ENCODE results near the gene ACVRL1. TPM values are rescaled to one million over a fixed set of nuclear protein-coding genes. Genes with fewer than 3 reads are reported as not detected.

ACVRL1 gene
- 1.2 and 1.4 TPM in 2 replicates for total RNA-seq (2013; cell fraction: nucleolus; rRNA removed)
- total RNA-seq (2014; rRNA removed) (not detected in 2 replicates), total RNA-seq (2014; rRNA removed; fragmentation: Illumina TruSeq; extraction: Trizol) (not detected in 2 replicates), total RNA-seq (2021) (0.29 TPM in 1 of 2 replicates, not detected in the other), polyA plus RNA-seq (2011; rRNA removed) (not detected in 2 replicates), polyA plus RNA-seq (2014; fragmentation: Illumina TruSeq; extraction: Trizol) (not detected in 2 replicates), polyA plus RNA-seq (2014; fragmentation: Nextera tagmentation; extraction: Ambion mirVana) (not detected), polyA plus RNA-seq (2014; rRNA removed) (not detected in 2 replicates), polyA plus RNA-seq (2016; fragmentation: Nextera tagmentation; extraction: Ambion mirVana) (not detected), polyA minus RNA-seq (2011; rRNA and poly(A)+ RNA removed) (not detected in 2 replicates), Bru-seq, nascent RNA (percentile 9 among the genes with signal in this experiment), BruChase-seq, experiment 1, labeled RNA remaining after a 6-hour chase (not detected), BruChase-seq, experiment 2, labeled RNA remaining after a 2-hour chase (not detected)
- not detected for polyA plus RNA-seq (2011; ENCODE audit: low read depth)
- not detected in 2 replicates for polyA plus RNA-seq (2011; cell fraction: cytosol; rRNA removed)
- polyA plus RNA-seq (2011; cell fraction: nucleus; rRNA removed), result not detected in 2 replicates
- polyA plus RNA-seq (2012), result 0.15 TPM in 1 of 2 replicates, not detected in the other
- not detected in 2 replicates for polyA minus RNA-seq (2011; cell fraction: cytosol; rRNA and poly(A)+ RNA removed)
- not detected in 2 replicates for polyA minus RNA-seq (2011; cell fraction: nucleus; rRNA and poly(A)+ RNA removed)
- long read RNA-seq, experiment 1, result 0 reads
- long read RNA-seq, experiment 2, result 0 reads

GRCh38 chr12:51907083-51907855 is at the start of gene ACVRL1:
TSS of gene ACVRL1 (plus strand) at chr12:51907504. CDS start at chr12:51912475, 4,971 bp downstream.
- TF ChIP-seq HDAC2 (IDR thresholded peaks at IDR 0.05), result no peak
- no peak for TF ChIP-seq JUND (IDR thresholded peaks at IDR 0.05; ENCODE audit: low read depth, low read length)
- TF ChIP-seq RUNX3 (IDR thresholded peaks at IDR 0.05; ENCODE audit: low read length), result no peak
- TF ChIP-seq CEBPB (IDR thresholded peaks at IDR 0.05; ENCODE audit: borderline replicate concordance in 1 of 2, low read depth in 2 of 2, low read length in 2 of 2), result no peak
- TF ChIP-seq POLR2AphosphoS2 (IDR thresholded peaks at IDR 0.05; ENCODE audit: low read depth, low read length), result no peak
- TF ChIP-seq E2F4 (IDR thresholded peaks at IDR 0.05; ENCODE audit: low read depth, low read length), result no peak
- TF ChIP-seq CHD1 (IDR thresholded peaks at IDR 0.05; ENCODE audit: low read depth, low read length), result no peak
- no peak for TF ChIP-seq TARDBP (IDR thresholded peaks at IDR 0.05; ENCODE audit: borderline replicate concordance)
- TF ChIP-seq KLF5 (IDR thresholded peaks at IDR 0.05; ENCODE audit: partially characterized antibody), result no peak
- TF ChIP-seq ZBTB40 (IDR thresholded peaks at IDR 0.05; ENCODE audit: borderline replicate concordance), result no peak
- TF ChIP-seq NFXL1 (IDR thresholded peaks at IDR 0.05; ENCODE audit: borderline replicate concordance), result no peak
- FAIRE-seq (no peak), ATAC-seq (no peak), DNase-seq (ENCODE audit: low read depth, low spot score) (no peak)
- H3K79me2 ChIP-seq (ENCODE audit: control insufficient read depth, insufficient read depth, low read length), result no peaks in the 10 kb centered on the region
- RAD21 ChIA-PET (ENCODE audit: unreplicated experiment), result no interaction called here
- H3K36me3 ChIP-seq (ENCODE audit: control insufficient read depth in 2 of 2, insufficient read depth in 2 of 2, low read length in 1 of 2), result no peaks in the 10 kb centered on the region
- in situ Hi-C loops (cut with MboI), result no loop called here
- no peak within 1 kb of the TSS for H2AFZ ChIP-seq (ENCODE audit: control insufficient read depth, low read depth, low read length)
- H3K27me3 ChIP-seq (replicated peaks in 1 of 2; ENCODE audit: control insufficient read depth in 2 of 2, insufficient read depth in 2 of 2, low read length in 1 of 2), result peaks cover 12 to 14% of the 10 kb centered on the region in 2 experiments
- SMC1A ChIA-PET (ENCODE audit: uncharacterized antibody, unreplicated experiment), result no interaction called here
- no peak within 1 kb of the TSS for H3K4me2 ChIP-seq (ENCODE audit: control insufficient read depth, insufficient read depth)
- no TSS peak for BruUV-seq (replicated peaks)
- no peak within 1 kb of the TSS for H3K27ac ChIP-seq (ENCODE audit: control insufficient read depth, insufficient read depth)
- no peak within 1 kb of the TSS for H3K9ac ChIP-seq (ENCODE audit: control insufficient read depth, insufficient read depth, low read length)
- WGBS (ENCODE audit: insufficient coverage, insufficient replicate concordance, low lambda C conversion rate, missing lambda C conversion rate), result 43% methylated on average over 37 of the region's 74 CpGs
- no peak within 1 kb of the TSS for H3K4me3 ChIP-seq
- CTCF ChIA-PET, result no interaction called here
- intact Hi-C loops (cut with micrococcal nuclease; ENCODE audit: unreplicated experiment), result no loop called here
- POLR2A ChIA-PET, result no interaction called here
- H3K4me1 ChIP-seq (ENCODE audit: control insufficient read depth, insufficient read depth, low read length), result peaks cover 12% of the 10 kb centered on the region
- H4K20me1 ChIP-seq (ENCODE audit: control insufficient read depth, insufficient read depth), result no peaks in the 10 kb centered on the region
- H3K9me3 ChIP-seq (replicated peaks; ENCODE audit: control insufficient read depth, insufficient read depth, low read length), result no peaks in the 10 kb centered on the region

All from GM12878 (cell line).